Measurements from ENCODE around the gene PPP1R15B. TPM values are rescaled to one million over a fixed set of nuclear protein-coding genes. Genes with fewer than 3 reads are reported as not detected.

PPP1R15B gene
- total RNA-seq, 1 experiment from 2014 or later: 45.9 TPM

GRCh38 chr1:204426971-204427701 is 15.5 kb upstream of the PPP1R15B start:
- Histone ChIP-seq H3K27me3 (ENCODE audit: insufficient read depth, low read length) (no peaks in the 10 kb centered on the region), H3K56ac (ENCODE audit: insufficient read length, low read depth, low read length) (no peak overlapping the region), H4K20me1 (ENCODE audit: control insufficient read depth, insufficient read depth, insufficient read length) (no peaks in the 10 kb centered on the region), H3K9me3 (ENCODE audit: control insufficient read depth, low read depth, low read length) (no peaks in the 10 kb centered on the region), H3K23me2 (ENCODE audit: insufficient read length, low read depth, low read length, poor library complexity, severe bottlenecking) (no peaks in the 10 kb centered on the region), H4K5ac (ENCODE audit: insufficient read length, low read depth, low read length) (no peak overlapping the region), H2BK20ac (ENCODE audit: low read depth, low read length, poor library complexity, severe bottlenecking) (no peak overlapping the region), H3K14ac (ENCODE audit: insufficient read depth, low read length) (no peak overlapping the region), H3K4me1 (ENCODE audit: insufficient read depth, low read length) (no peaks in the 10 kb centered on the region), H2BK12ac (ENCODE audit: insufficient read length, low read depth, low read length) (no peak overlapping the region), H3K79me2 (ENCODE audit: insufficient read depth, low read length) (no peaks in the 10 kb centered on the region), H3K27ac (ENCODE audit: insufficient read length, low read depth, low read length) (no peak overlapping the region), H3K79me1 (ENCODE audit: insufficient read depth, low read depth, low read length, poor library complexity, severe bottlenecking) (no peaks in the 10 kb centered on the region), H2AFZ (ENCODE audit: low read length) (no peak overlapping the region), H4K91ac (ENCODE audit: insufficient read length, low read depth, low read length) (no peak overlapping the region), H2AK5ac (ENCODE audit: insufficient read length, low read length) (no peak overlapping the region), H3K4me2 (ENCODE audit: insufficient read depth, insufficient read length, low read length) (no peak overlapping the region), H2BK15ac (ENCODE audit: low read depth, low read length) (no peak overlapping the region), H3K9ac (ENCODE audit: extremely low read depth, insufficient read length, low read length) (no peak overlapping the region), H4K8ac (replicated peaks; ENCODE audit: insufficient read length, low read depth, low read length) (no peak overlapping the region), H3K18ac (ENCODE audit: insufficient read length, low read depth, low read length) (no peak overlapping the region), H3K23ac (ENCODE audit: insufficient read length, low read depth, low read length) (no peak overlapping the region), H3K4ac (ENCODE audit: low read depth, low read length) (no peak overlapping the region), H2BK120ac (ENCODE audit: low read depth, low read length, poor library complexity, severe bottlenecking) (no peak overlapping the region), H2BK5ac (ENCODE audit: insufficient read length, low read length) (no peak overlapping the region), H3T11ph (ENCODE audit: low read length) (no peak overlapping the region)
- no peak for TF ChIP-seq CTCF (conservative IDR thresholded peaks at IDR 0.05)
- no peak for DNase-seq
- Mint-ChIP-seq H3K36me3 (ENCODE audit: insufficient read depth in 1 of 3, low read depth in 3 of 3) (peaks cover 8 to 22% (median 20%) of the 10 kb centered on the region in 3 experiments; a peak in 5 of 7 replicates), H3K27ac (no peak overlapping the region), H3K4me1 (peaks cover 0 to 3% of the 10 kb centered on the region in 2 experiments; a peak in 2 of 4 replicates), H3K4me3 (no peak overlapping the region), H3K27me3 (ENCODE audit: low read depth) (no peaks in the 10 kb centered on the region), H3K9me3 (no peaks in the 10 kb centered on the region)
- WGBS (ENCODE audit: extremely low coverage, insufficient read length, low lambda C conversion rate): no CpG with 5 or more reads among the region's 9 CpGs
